GF-D8 (cell line): ENCODE measurements around the gene CEP68.

ENCODE experiments used
- DNase-seq: peaks from one replicate; lab custom pipeline; 2025; lab: John Stamatoyannopoulos, UW

The CEP68 gene

GRCh38 chr2:65057391-65058052 is 1.3 kb downstream of the CEP68 start:
- peak; percentile 60 for DNase-seq

DNA sequence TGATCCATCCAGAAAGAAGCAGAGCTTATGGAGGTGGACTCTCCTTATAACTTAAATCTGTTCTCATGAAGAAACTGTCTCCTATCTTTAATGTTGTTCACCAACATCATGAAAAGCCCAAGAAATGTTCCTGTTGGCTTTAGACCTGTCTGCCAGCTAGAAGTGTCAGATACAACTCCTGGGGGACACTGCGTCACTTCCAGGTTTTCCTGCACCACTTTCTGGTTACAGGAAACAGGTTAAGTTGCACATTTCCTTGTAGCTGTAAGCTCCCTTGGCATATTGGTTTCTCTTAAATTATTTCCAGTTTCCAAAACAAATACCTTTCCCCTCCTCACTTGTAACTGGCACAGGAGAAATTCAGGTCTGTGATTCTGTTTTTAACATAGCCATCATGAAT is 2.9 kb downstream of the CEP68 start:
- DNase-seq, result peak; percentile 60

- no peak for DNase-seq
These were observed 5.1 kb downstream of the CEP68 start for GRCh38 chr2:65061146-65061909.

- no peak for DNase-seq
These were observed 5.7 kb downstream of the CEP68 start for GRCh38 chr2:65061910-65062339.

- DNase-seq, result no peak
These were observed 6.9 kb downstream of the CEP68 start for GRCh38 chr2:65062843-65063825.

- DNase-seq, result peak; percentile 87
These were observed 8.7 kb downstream of the CEP68 start for GRCh38 chr2:65064728-65065552.

GRCh38 chr2:65067806-65068553 is 11.8 kb downstream of the CEP68 start:
- no peak for DNase-seq

DNA sequence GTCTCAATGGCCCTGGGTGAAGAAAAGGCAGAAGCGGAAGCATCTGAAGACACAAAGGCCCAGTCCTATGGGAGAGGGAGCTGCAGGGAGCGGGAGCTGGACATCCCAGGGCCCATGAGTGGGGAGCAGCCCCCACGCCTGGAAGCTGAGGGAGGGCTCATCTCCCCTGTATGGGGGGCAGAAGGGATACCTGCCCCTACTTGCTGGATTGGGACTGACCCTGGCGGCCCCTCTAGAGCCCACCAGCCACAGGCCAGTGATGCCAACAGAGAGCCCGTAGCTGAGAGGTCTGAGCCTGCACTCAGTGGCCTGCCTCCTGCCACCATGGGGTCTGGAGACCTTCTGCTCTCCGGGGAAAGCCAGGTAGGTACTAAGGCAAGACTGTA is 13.2 kb downstream of the CEP68 start:
- DNase-seq, result no peak

- no peak for DNase-seq
These were observed 14.1 kb downstream of the CEP68 start for GRCh38 chr2:65070172-65070830.

GRCh38 chr2:65070856-65071255 is 14.6 kb downstream of the CEP68 start:
- DNase-seq, result no peak

GRCh38 chr2:65071499-65072180 is 15.4 kb downstream of the CEP68 start:
- no peak for DNase-seq

- DNase-seq, result no peak
These were observed 16.2 kb downstream of the CEP68 start for GRCh38 chr2:65072181-65072970.

DNA sequence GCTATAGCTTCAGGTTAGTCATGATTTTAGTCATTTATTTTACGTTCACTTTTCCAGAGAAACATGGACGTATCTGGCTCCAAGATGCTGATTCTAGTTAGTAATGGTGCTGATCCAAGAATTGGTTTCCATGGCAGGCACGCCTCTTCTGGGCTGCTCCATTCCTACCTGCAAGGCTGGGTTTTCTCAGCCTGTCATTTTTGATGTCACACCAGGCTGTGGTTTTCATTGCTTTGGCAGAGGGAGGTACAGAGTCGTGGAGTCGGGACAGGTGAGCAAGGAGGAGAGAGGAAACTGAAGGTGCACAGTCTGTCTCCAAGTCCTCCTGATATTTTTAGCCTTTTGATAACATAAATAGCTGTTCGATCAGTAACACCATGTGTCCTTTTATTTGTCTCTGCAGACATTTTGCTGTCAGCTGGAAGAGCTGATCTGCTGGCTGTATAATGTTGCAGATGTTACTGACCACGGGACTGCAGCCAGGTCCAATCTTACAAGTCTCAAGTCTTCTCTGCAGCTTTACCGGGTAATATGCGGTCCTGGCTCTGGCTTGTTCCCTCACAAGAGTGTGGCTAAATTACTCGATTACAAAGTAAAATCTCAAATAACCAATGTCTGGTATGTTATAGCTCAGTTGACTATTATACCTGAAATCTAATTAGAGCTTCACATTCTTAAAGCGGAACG is 17.8 kb downstream of the CEP68 start:
- DNase-seq, result no peak

DNA sequence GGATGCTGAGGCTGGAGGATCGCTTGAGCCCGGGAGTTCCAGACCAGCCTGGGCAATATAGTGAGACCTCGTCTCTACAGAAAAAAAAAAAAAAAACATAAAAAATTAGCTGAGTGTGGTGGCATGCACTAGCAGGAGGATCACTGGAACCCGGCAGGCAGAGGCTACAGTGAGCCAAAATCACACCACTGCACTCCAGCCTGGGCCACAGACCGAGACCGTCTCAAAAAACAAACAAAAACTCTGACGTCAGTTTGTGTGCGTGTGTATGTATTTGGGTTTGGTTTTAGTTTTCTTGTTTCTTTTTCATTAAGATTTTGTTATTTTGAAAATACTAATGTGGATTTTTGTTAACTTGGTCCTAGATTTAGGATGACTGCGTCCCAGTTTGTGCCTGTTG is 19.0 kb downstream of the CEP68 start:
- DNase-seq, result no peak

GRCh38 chr2:65075605-65076344 is 19.6 kb downstream of the CEP68 start:
- DNase-seq, result no peak

DNA sequence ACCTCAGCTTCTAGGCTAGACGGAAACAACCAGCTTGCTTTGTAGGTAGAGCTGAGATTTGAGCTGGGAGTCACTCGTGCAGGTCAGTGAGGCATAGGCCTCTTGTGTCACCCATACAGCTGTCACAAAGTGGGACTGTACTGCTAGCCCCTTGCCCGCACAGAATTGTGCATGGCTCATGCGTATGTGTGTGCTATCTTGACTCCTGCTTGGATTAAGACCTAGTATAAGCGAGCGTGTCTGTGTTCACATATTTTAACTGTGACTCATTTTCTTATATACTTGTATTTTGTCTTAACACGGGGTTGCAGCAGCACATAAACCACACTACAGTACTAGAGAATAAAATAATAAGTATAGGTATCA is 20.1 kb downstream of the CEP68 start:
- no peak for DNase-seq

DNA sequence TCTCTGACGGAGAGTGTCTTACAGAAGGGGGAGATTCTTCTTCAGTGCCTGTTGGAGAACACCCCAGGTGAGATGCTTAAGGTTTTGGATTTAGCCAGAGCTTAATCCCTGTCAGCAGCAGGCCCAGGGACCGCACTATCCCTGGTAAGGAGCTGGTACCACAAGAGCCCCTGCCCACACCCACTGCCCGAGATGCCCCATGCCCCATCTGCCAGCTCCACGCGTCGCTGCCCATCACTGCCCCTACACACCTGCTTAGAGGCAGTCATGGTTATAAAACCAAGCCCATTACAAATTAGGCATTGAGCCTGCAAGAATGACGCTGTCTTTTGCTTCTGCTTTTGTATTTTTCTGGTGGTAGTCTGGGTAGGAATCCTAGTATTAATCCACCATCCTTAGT is 21.7 kb downstream of the CEP68 start:
- no peak for DNase-seq

- DNase-seq, result no peak
These were observed 22.8 kb downstream of the CEP68 start for GRCh38 chr2:65079017-65079416.
